ENCODE measurements around the gene CHRNB2. TPM values are rescaled to one million over a fixed set of nuclear protein-coding genes. Genes with fewer than 3 reads are reported as not detected.

Gene CHRNB2
- total and polyA plus RNA-seq, 2 experiments from 2014 or later: 0.70 TPM; not detected in 1

GRCh38 chr1:154533952-154534844 lies 33.4 kb upstream of the CHRNB2 start:
- H4K20me1 ChIP-seq (ENCODE audit: insufficient read depth, poor library complexity, severe bottlenecking): no peaks in the 10 kb centered on the region
- no peak overlapping the region for H3K27ac ChIP-seq
- no peak overlapping the region for H2AFZ ChIP-seq
- TF ChIP-seq CTCF (IDR thresholded peaks at IDR 0.05; ENCODE audit: poor library complexity) (peak; percentile 65), EZH2 (IDR thresholded peaks at IDR 0.05; ENCODE audit: borderline replicate concordance) (no peak)
- peak; percentile 76 for DNase-seq (ENCODE audit: low spot score)
- H3K36me3 ChIP-seq (replicated peaks; ENCODE audit: insufficient read depth, low read depth): no peaks in the 10 kb centered on the region
- no peaks in the 10 kb centered on the region for H3K4me1 ChIP-seq (ENCODE audit: insufficient read depth)
- no peak overlapping the region for H3K4me3 ChIP-seq
- peaks cover 9% of the 10 kb centered on the region for H3K27me3 ChIP-seq
- no peak overlapping the region for H3K4me2 ChIP-seq
- H3K9me3 ChIP-seq (ENCODE audit: low read depth): no peaks in the 10 kb centered on the region
- no peaks in the 10 kb centered on the region for H3K9me2 ChIP-seq (replicated peaks; ENCODE audit: insufficient read depth)
- H3K79me2 ChIP-seq: no peaks in the 10 kb centered on the region
- WGBS (ENCODE audit: low lambda C conversion rate, missing lambda C conversion rate): 46% methylated on average over 11 of the region's 11 CpGs

- H3K36me3 ChIP-seq (replicated peaks; ENCODE audit: insufficient read depth, low read depth): no peaks in the 10 kb centered on the region
- no peaks in the 10 kb centered on the region for H3K79me2 ChIP-seq
- no peaks in the 10 kb centered on the region for H4K20me1 ChIP-seq (ENCODE audit: insufficient read depth, poor library complexity, severe bottlenecking)
- H3K4me2 ChIP-seq: no peak overlapping the region
- no peaks in the 10 kb centered on the region for H3K9me2 ChIP-seq (replicated peaks; ENCODE audit: insufficient read depth)
- peaks cover 9% of the 10 kb centered on the region for H3K27me3 ChIP-seq
- H3K4me3 ChIP-seq: no peak overlapping the region
- WGBS (ENCODE audit: low lambda C conversion rate, missing lambda C conversion rate): 77% methylated on average over 7 of the region's 7 CpGs
- H2AFZ ChIP-seq: no peak overlapping the region
- DNase-seq (ENCODE audit: low spot score): no peak
- no peaks in the 10 kb centered on the region for H3K9me3 ChIP-seq (ENCODE audit: low read depth)
- TF ChIP-seq EZH2phosphoT487 (IDR thresholded peaks at IDR 0.05; ENCODE audit: low read depth, severe bottlenecking, unreplicated experiment) (no peak), EZH2 (IDR thresholded peaks at IDR 0.05; ENCODE audit: borderline replicate concordance) (no peak), CTCF (IDR thresholded peaks at IDR 0.05; ENCODE audit: poor library complexity) (no peak)
- no peaks in the 10 kb centered on the region for H3K4me1 ChIP-seq (ENCODE audit: insufficient read depth)
- H3K27ac ChIP-seq: no peak overlapping the region
These were observed 31.0 kb upstream of the CHRNB2 start for GRCh38 chr1:154536570-154536969.

GRCh38 chr1:154539486-154540483 lies 27.8 kb upstream of the CHRNB2 start:
- DNase-seq (ENCODE audit: low spot score): no peak
- Histone ChIP-seq H3K36me3 (replicated peaks; ENCODE audit: insufficient read depth, low read depth) (no peaks in the 10 kb centered on the region), H3K9me2 (replicated peaks; ENCODE audit: insufficient read depth) (no peaks in the 10 kb centered on the region), H3K79me2 (no peaks in the 10 kb centered on the region), H3K4me1 (ENCODE audit: insufficient read depth) (no peaks in the 10 kb centered on the region), H3K27ac (no peak overlapping the region), H2AFZ (no peak overlapping the region), H3K9me3 (ENCODE audit: low read depth) (no peaks in the 10 kb centered on the region), H3K27me3 (peaks cover 9% of the 10 kb centered on the region), H3K4me3 (no peak overlapping the region), H3K4me2 (no peak overlapping the region), H4K20me1 (ENCODE audit: insufficient read depth, poor library complexity, severe bottlenecking) (no peaks in the 10 kb centered on the region)
- TF ChIP-seq EZH2 (IDR thresholded peaks at IDR 0.05; ENCODE audit: borderline replicate concordance) (no peak), EZH2phosphoT487 (IDR thresholded peaks at IDR 0.05; ENCODE audit: low read depth, severe bottlenecking, unreplicated experiment) (no peak), CTCF (IDR thresholded peaks at IDR 0.05; ENCODE audit: poor library complexity) (no peak)
- 74% methylated on average over 9 of the region's 9 CpGs for WGBS (ENCODE audit: low lambda C conversion rate, missing lambda C conversion rate)
